GM18868 (cell line): ENCODE measurements around the gene SYMPK.
"Not testable (repeated sequence)": the region's sequence is repeated elsewhere in the genome, so short reads cannot be mapped to it uniquely, and the experiment has no call there.

Experiments
- ATAC-seq: cut with Tn5 transposase; IDR thresholded peaks from one replicate; pipeline ENCODE4 v1.9.1; 2021; ENCODE audit warnings: mild to moderate bottlenecking, moderate library complexity; ENCODE audit not compliant: unreplicated experiment

Gene SYMPK

GRCh38 chr19:45809643-45810159 is 53.2 kb downstream of the SYMPK start:
- no peak for ATAC-seq

- ATAC-seq: no peak
Observed at GRCh38 chr19:45805719-45806118, 57.2 kb downstream of the SYMPK start.

- ATAC-seq: no peak
Observed at GRCh38 chr19:45804959-45805230, 58.1 kb downstream of the SYMPK start.

- no peak for ATAC-seq
Observed at GRCh38 chr19:45804140-45804958, 58.6 kb downstream of the SYMPK start.

GRCh38 chr19:45801603-45802175 is 61.3 kb downstream of the SYMPK start:
- no peak for ATAC-seq

GRCh38 chr19:45800070-45800553 is 62.8 kb downstream of the SYMPK start:
- no peak for ATAC-seq

- not testable (repeated sequence) for ATAC-seq
Observed at GRCh38 chr19:45799541-45799940, 63.4 kb downstream of the SYMPK start.

GRCh38 chr19:45798995-45799517 is 63.9 kb downstream of the SYMPK start:
- no peak for ATAC-seq

GRCh38 chr19:45794627-45795026 is 68.3 kb downstream of the SYMPK start:
- no peak for ATAC-seq

GRCh38 chr19:45793876-45794275 is 69.1 kb downstream of the SYMPK start:
- no peak for ATAC-seq

- ATAC-seq: no peak
Observed at GRCh38 chr19:45793178-45793564, 69.8 kb downstream of the SYMPK start.

- peak; percentile 91 for ATAC-seq
Observed at GRCh38 chr19:45792470-45793177, 70.3 kb downstream of the SYMPK start, which contains the start of gene DMWD. Gene DMWD, minus strand, starts transcription at chr19:45792845. Its CDS starts 89 bp downstream, at chr19:45792756.

- no peak for ATAC-seq
Observed at GRCh38 chr19:45791744-45792469, 71.0 kb downstream of the SYMPK start.

- no peak for ATAC-seq
Observed at GRCh38 chr19:45790942-45791341, 72.0 kb downstream of the SYMPK start.

GRCh38 chr19:45789035-45789786 is 73.7 kb downstream of the SYMPK start:
- no peak for ATAC-seq

GRCh38 chr19:45786533-45786894 is 76.4 kb downstream of the SYMPK start:
- ATAC-seq: no peak

GRCh38 chr19:45785781-45786532 is 77.0 kb downstream of the SYMPK start:
- ATAC-seq: no peak

- no peak for ATAC-seq
Observed at GRCh38 chr19:45785097-45785496, 77.8 kb downstream of the SYMPK start.

GRCh38 chr19:45784096-45784495 is 78.9 kb downstream of the SYMPK start:
- ATAC-seq: no peak
